Measurements from ENCODE around the gene CYP2D6.

DNA sequence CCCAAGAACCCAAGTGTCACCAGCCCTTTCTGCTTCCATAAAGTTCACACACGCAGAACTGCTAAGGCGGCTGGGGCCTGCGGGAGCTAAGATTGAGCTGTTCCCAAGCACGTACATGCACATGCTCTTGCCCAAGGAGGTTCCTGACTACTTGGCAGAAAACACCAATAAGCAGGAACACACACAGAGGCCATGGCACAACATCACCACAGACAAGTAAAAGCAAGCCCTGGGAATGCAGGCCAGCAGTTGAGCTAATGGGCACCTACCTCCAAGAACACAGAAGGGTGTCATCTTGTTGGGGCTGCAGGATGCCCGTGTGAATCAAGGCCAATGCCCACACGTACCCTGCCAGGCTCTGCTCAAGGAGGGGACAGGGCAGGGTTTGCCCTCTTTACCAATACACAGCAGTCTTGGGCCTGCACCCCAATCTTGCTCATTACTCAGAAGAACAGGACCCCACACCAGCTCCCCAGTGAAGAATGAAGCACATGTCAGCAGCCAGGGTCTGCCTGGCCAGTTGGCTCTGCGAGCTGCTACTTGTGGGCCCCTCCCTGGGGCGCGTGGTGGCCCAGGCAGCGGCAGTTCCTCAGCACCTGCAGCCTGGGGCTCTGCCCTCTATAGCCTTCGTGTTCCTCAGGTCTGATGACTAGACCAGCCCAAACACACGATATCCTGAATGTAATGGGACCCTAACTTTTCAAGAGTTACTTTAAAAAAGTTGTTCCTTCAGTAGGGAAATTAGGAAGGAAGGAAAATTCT lies 32.3 kb upstream of the CYP2D6 start:
- TF ChIP-seq, protein P1, sequence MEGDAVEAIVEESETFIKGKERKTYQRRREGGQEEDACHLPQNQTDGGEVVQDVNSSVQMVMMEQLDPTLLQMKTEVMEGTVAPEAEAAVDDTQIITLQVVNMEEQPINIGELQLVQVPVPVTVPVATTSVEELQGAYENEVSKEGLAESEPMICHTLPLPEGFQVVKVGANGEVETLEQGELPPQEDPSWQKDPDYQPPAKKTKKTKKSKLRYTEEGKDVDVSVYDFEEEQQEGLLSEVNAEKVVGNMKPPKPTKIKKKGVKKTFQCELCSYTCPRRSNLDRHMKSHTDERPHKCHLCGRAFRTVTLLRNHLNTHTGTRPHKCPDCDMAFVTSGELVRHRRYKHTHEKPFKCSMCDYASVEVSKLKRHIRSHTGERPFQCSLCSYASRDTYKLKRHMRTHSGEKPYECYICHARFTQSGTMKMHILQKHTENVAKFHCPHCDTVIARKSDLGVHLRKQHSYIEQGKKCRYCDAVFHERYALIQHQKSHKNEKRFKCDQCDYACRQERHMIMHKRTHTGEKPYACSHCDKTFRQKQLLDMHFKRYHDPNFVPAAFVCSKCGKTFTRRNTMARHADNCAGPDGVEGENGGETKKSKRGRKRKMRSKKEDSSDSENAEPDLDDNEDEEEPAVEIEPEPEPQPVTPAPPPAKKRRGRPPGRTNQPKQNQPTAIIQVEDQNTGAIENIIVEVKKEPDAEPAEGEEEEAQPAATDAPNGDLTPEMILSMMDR (IDR thresholded peaks at IDR 0.05): no peak
- TF ChIP-seq POLR2A (IDR thresholded peaks at IDR 0.05): no peak
